ENCODE data around the gene MOXD1. TPM values are rescaled to one million over a fixed set of nuclear protein-coding genes. Genes with fewer than 3 reads are reported as not detected.

MOXD1 gene
- total and polyA plus RNA-seq, 9 donors: 3.1 to 22.0 (median 6.7) TPM

DNA sequence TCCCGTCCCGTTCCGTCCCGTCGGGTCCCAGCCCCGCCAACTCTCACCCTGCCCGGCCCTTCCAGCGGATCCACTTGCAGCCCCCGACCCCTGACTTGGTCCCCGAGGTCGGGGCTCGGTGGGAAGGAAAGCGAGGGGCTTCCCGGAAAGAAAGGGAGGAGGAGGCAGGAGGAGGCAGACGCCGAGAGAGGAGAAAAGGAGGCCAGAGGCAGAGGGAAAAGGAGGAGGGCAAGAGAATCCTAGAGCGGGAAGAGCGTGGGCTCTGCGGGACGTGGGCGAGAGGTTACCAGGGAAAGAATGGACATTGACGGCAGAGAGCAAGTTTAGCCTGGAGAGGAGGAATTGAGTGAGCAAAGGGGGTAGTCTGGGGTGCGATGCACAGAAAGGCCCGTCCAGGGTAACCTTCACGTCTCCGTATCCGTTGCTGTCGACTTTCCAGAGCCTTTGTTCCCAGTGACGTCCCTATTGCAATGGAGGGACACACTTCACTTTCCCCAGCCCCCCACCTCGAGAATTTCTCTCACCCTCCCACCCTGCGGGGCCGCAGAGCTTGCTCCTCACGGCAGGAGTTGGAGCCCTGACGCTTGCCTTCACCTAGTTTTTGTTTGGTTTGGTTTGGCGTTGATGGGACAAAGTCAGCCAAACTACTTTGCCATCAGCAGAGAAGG lies 477 bp upstream of the MOXD1 start:
- no peak for DNase-seq
- no peaks in the 10 kb centered on the region for H3K36me3 ChIP-seq (ENCODE audit: control insufficient read depth, insufficient read depth, low read length)
- H3K27me3 ChIP-seq (ENCODE audit: control insufficient read depth, insufficient read depth, low read length): peaks cover 23% of the 10 kb centered on the region
- H3K27ac ChIP-seq (ENCODE audit: low read length): no peak overlapping the region
- peak overlapping the region; percentile 64 for H3K4me3 ChIP-seq (ENCODE audit: low read length)
- 3% methylated on average over 22 of the region's 35 CpGs for WGBS (ENCODE audit: insufficient coverage)
- peaks cover 7% of the 10 kb centered on the region for H3K4me1 ChIP-seq (ENCODE audit: control insufficient read depth, insufficient read depth, low read length)
- no peaks in the 10 kb centered on the region for H3K9me3 ChIP-seq (replicated peaks; ENCODE audit: control insufficient read depth, low read depth, low read length)

DNA sequence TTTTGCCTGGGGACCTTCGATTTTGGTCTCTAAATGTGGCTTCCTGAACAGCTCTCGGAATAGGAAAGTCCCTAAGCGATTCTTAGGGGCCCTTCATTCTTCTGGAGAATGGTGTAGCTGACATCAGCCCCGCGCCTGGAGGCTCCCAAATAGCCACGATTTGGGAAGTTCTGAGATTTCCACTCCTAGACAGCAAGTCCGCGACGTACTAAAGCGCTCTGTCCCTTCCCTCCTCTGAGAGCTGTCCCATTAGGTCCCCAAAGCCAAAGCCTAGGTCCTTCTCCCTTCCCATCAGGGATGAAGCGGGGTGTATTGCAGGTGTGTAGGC lies 756 bp downstream of the MOXD1 start:
- peaks cover 7% of the 10 kb centered on the region for H3K4me1 ChIP-seq (ENCODE audit: control insufficient read depth, insufficient read depth, low read length)
- 18% methylated on average over 9 of the region's 11 CpGs for WGBS (ENCODE audit: insufficient coverage)
- H3K27ac ChIP-seq (ENCODE audit: low read length): no peak overlapping the region
- H3K27me3 ChIP-seq (ENCODE audit: control insufficient read depth, insufficient read depth, low read length): peaks cover 23% of the 10 kb centered on the region
- DNase-seq: peak; percentile 20
- H3K4me3 ChIP-seq (ENCODE audit: low read length): peak overlapping the region; percentile 64
- H3K36me3 ChIP-seq (ENCODE audit: control insufficient read depth, insufficient read depth, low read length): no peaks in the 10 kb centered on the region
- peaks cover 1% of the 10 kb centered on the region for H3K9me3 ChIP-seq (replicated peaks; ENCODE audit: control insufficient read depth, low read depth, low read length)

DNA sequence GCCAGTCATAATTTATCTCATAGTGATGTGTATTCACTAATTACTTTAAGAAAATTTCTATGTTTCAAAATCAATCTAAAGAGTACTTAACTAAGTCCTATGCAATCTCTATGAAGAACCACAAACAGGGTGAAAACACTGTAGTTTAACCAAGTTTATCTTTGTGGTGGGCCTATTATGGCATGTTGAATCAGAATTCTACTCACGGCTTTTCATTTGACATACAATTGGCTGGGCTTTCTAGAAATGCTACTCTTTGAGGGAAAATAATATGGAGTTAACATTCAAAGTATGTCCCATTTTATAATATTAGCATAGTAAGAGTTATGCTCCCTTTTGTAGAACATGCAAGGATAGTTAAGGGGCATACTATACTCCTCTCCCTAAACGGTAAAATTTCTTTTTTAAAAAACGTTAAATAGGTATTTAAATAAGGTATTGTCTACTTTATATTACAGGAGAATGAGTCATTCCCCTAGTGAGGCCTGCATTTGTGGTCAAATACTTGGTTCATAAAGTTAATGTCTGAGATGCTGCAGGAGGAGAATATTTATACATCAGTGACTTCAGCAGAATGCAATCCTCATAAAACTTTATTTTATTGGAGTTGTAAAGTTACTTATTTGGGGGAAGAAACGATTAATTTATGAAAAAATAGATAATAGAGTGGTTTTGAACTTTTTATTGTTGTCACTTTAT lies 1.8 kb downstream of the MOXD1 start:
- no CpG with 5 or more reads among the region's 4 CpGs for WGBS (ENCODE audit: insufficient coverage)
- no peak for DNase-seq
- Histone ChIP-seq H3K27me3 (ENCODE audit: control insufficient read depth, insufficient read depth, low read length) (peaks cover 23% of the 10 kb centered on the region), H3K36me3 (ENCODE audit: control insufficient read depth, insufficient read depth, low read length) (no peaks in the 10 kb centered on the region), H3K27ac (ENCODE audit: low read length) (no peak overlapping the region), H3K4me3 (ENCODE audit: low read length) (no peak overlapping the region), H3K9me3 (replicated peaks; ENCODE audit: control insufficient read depth, low read depth, low read length) (peaks cover 6% of the 10 kb centered on the region), H3K4me1 (ENCODE audit: control insufficient read depth, insufficient read depth, low read length) (peaks cover 7% of the 10 kb centered on the region)

DNA sequence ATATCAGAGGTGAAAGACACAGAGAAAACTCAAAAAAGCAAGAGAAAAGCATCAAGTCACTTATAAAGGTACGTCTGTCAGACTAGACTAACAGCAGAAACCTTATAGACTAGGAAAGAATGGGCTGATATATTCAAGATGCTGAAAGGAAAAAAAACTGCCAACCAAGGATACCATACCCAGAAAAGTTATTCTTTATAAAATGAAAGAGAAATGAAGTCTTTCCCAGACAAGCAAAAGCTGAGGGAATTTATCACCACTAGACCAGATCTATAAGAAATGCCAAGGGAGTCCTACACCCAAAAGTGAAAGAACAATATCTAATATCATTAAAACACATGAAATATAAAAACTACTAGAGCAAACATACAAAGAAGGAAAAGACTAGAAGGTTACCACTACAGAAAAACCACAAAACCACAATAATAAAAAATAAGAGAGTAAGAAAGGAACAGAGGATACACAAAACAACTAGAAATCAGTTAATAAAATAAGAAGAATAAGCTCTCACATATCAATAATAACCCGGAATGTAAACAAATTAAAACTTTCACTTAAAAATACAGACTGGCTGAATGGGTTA lies 6.2 kb downstream of the MOXD1 start:
- DNase-seq: no peak
- Histone ChIP-seq H3K4me3 (ENCODE audit: low read length) (no peak overlapping the region), H3K27ac (ENCODE audit: low read length) (no peak overlapping the region), H3K9me3 (replicated peaks; ENCODE audit: control insufficient read depth, low read depth, low read length) (peaks cover 12% of the 10 kb centered on the region), H3K36me3 (ENCODE audit: control insufficient read depth, insufficient read depth, low read length) (no peaks in the 10 kb centered on the region), H3K27me3 (ENCODE audit: control insufficient read depth, insufficient read depth, low read length) (no peaks in the 10 kb centered on the region), H3K4me1 (ENCODE audit: control insufficient read depth, insufficient read depth, low read length) (no peaks in the 10 kb centered on the region)
- no CpG with 5 or more reads among the region's 2 CpGs for WGBS (ENCODE audit: insufficient coverage)

DNA sequence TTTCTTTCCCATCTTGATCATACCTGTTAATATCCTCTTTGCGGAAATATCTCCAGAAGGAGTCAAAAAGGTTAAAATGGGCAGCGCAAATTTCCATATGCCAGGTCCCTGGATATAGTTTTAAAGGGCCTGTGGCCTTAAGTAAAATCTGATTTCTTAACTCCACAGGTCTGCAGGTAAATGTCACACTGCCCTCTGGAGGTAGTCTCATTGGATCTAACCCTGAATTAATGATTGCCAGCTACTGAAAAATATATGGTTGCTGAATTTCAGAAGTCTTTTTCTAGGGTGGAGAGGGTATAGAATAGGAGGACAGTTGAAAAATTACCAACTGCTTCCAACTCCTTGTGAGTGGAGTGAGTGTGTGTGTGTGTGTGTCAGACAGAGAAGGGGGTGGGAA lies 8.5 kb downstream of the MOXD1 start:
- no peaks in the 10 kb centered on the region for H3K27me3 ChIP-seq (ENCODE audit: control insufficient read depth, insufficient read depth, low read length)
- H3K4me1 ChIP-seq (ENCODE audit: control insufficient read depth, insufficient read depth, low read length): no peaks in the 10 kb centered on the region
- H3K36me3 ChIP-seq (ENCODE audit: control insufficient read depth, insufficient read depth, low read length): no peaks in the 10 kb centered on the region
- peaks cover 12% of the 10 kb centered on the region for H3K9me3 ChIP-seq (replicated peaks; ENCODE audit: control insufficient read depth, low read depth, low read length)
- DNase-seq: no peak
- H3K4me3 ChIP-seq (ENCODE audit: low read length): no peak overlapping the region
- no peak overlapping the region for H3K27ac ChIP-seq (ENCODE audit: low read length)
- no CpG with 5 or more reads among the region's 2 CpGs for WGBS (ENCODE audit: insufficient coverage)

DNA sequence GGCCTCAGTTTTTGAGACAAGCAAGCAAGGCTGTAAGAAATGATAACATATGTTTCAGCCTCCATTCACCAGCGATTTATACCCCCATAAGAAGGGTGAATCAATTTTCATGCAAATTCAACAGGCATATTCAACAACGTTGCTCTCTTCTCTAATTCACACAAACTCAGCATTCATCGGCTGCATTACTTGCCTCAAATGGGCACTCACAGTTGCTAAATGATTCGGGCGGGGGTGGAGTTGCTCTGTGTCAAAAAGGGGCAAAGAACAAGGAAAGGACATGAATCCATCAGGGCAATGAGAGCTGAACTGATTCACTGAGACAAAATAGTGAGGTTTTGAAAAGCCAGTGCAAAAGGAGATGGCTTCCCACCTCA lies 9.0 kb downstream of the MOXD1 start:
- 92% methylated on average over 2 of the region's 5 CpGs for WGBS (ENCODE audit: insufficient coverage)
- H3K4me3 ChIP-seq (ENCODE audit: low read length): no peak overlapping the region
- no peak overlapping the region for H3K27ac ChIP-seq (ENCODE audit: low read length)
- DNase-seq: no peak
- no peaks in the 10 kb centered on the region for H3K36me3 ChIP-seq (ENCODE audit: control insufficient read depth, insufficient read depth, low read length)
- no peaks in the 10 kb centered on the region for H3K27me3 ChIP-seq (ENCODE audit: control insufficient read depth, insufficient read depth, low read length)
- peaks cover 12% of the 10 kb centered on the region for H3K9me3 ChIP-seq (replicated peaks; ENCODE audit: control insufficient read depth, low read depth, low read length)
- no peaks in the 10 kb centered on the region for H3K4me1 ChIP-seq (ENCODE audit: control insufficient read depth, insufficient read depth, low read length)

DNA sequence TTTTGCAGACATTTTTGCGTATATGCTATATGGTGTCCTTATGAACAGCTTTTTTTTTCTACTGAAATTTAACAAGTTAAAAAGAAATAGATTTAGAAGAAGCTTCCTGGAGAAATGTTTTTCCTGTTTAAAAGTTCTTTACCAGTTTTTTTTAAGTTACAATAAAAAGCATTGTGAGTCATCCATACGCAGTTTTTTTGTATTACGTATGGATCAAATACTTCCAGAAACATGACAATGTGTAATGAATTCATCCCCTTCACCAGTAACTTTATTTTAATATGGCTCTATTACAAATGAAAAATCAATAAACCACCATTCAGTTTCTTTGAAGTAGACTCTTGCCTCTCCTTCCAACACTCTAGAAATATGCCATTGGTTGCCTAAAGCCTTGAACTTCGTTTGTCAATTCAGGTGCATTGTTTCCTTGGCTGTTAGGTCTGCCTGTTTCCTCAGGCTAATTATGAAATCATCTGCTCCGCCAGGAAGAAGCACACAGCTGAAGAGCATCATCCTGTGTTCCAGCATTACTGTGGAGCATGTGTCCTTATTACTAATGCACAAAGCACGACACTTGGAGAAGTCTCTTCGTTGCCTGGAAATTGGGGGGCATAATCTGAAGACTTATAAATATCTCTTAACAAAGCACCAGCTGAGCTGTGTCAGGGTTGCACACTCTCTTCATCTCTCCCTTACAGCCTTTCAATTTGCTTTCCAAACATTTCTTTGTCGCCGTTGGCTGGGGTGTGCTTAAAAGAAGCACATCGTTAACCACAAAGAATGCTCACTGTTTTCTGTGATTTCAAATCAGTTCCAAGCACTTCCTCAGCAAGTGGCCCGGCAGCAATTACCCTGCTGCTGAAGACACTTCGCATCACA lies 9.6 kb downstream of the MOXD1 start:
- H3K36me3 ChIP-seq (ENCODE audit: control insufficient read depth, insufficient read depth, low read length): no peaks in the 10 kb centered on the region
- no peaks in the 10 kb centered on the region for H3K27me3 ChIP-seq (ENCODE audit: control insufficient read depth, insufficient read depth, low read length)
- peak; percentile 77 for DNase-seq
- WGBS (ENCODE audit: insufficient coverage): 22% methylated on average over 7 of the region's 12 CpGs
- H3K4me1 ChIP-seq (ENCODE audit: control insufficient read depth, insufficient read depth, low read length): no peaks in the 10 kb centered on the region
- peaks cover 12% of the 10 kb centered on the region for H3K9me3 ChIP-seq (replicated peaks; ENCODE audit: control insufficient read depth, low read depth, low read length)
- peak overlapping the region; percentile 32 for H3K27ac ChIP-seq (ENCODE audit: low read length)
- no peak overlapping the region for H3K4me3 ChIP-seq (ENCODE audit: low read length)

DNA sequence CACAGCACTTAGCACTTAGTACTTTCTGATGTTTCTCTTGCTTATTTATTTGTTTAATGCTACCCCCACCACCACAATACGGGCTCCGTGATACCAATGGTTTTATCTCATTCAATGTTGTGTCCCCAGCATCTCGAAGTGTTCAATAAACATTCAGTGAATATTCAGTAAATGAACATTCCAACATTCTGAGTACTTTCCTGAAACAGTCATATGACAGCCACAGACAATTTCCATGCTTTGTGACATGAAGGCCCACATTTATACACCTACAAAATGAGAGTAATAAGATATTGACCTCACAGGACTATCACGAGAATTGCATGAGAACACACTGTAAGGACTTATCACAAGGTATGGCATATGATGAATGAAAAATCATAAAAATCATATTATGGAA lies 10.8 kb downstream of the MOXD1 start:
- Histone ChIP-seq H3K36me3 (ENCODE audit: control insufficient read depth, insufficient read depth, low read length) (no peaks in the 10 kb centered on the region), H3K9me3 (replicated peaks; ENCODE audit: control insufficient read depth, low read depth, low read length) (peaks cover 10% of the 10 kb centered on the region), H3K27me3 (ENCODE audit: control insufficient read depth, insufficient read depth, low read length) (no peaks in the 10 kb centered on the region), H3K27ac (ENCODE audit: low read length) (no peak overlapping the region), H3K4me1 (ENCODE audit: control insufficient read depth, insufficient read depth, low read length) (no peaks in the 10 kb centered on the region), H3K4me3 (ENCODE audit: low read length) (no peak overlapping the region)
- 93% methylated on average over 3 of the region's 4 CpGs for WGBS (ENCODE audit: insufficient coverage)
- no peak for DNase-seq

DNA sequence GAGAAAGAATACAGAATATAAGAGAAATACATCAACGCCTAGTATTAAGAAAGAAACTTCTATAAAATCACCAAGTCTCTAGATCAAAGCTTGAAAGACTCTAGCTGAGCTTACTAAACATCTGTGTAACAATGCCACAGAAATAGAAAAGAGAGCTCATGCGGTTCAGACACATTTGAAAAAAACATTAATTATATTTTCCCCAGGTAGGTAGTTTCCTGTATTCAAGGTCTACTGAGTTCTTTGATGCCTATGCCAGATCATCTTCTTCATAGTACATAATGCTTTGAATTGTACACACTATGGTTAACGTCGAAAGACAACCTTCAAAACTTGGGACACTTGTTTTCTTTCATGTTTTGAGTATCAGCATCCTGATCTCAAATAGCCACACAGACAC lies 11.3 kb downstream of the MOXD1 start:
- no peak overlapping the region for H3K4me3 ChIP-seq (ENCODE audit: low read length)
- 90% methylated on average over 2 of the region's 4 CpGs for WGBS (ENCODE audit: insufficient coverage)
- H3K27ac ChIP-seq (ENCODE audit: low read length): no peak overlapping the region
- H3K4me1 ChIP-seq (ENCODE audit: control insufficient read depth, insufficient read depth, low read length): no peaks in the 10 kb centered on the region
- no peak for DNase-seq
- peaks cover 8% of the 10 kb centered on the region for H3K9me3 ChIP-seq (replicated peaks; ENCODE audit: control insufficient read depth, low read depth, low read length)
- H3K27me3 ChIP-seq (ENCODE audit: control insufficient read depth, insufficient read depth, low read length): no peaks in the 10 kb centered on the region
- no peaks in the 10 kb centered on the region for H3K36me3 ChIP-seq (ENCODE audit: control insufficient read depth, insufficient read depth, low read length)

DNA sequence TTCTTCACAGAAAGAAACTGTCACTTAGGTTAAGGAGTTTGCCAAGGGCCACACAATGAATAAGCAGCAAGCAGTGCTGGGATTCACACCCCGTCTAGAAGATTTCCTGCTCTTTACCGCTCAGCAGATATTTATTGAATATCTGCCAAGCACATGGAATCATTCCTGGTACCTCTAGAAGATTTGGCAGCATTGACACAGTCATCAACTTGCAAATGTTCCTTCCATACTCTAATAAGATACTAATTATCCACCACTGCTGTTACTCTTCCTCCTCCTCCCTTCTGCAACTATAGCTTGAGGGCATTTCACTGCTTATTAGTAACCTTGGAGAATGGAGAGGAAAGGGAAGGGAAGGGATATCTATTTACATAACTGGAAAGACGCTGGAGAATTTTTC lies 13.0 kb downstream of the MOXD1 start:
- H3K4me1 ChIP-seq (ENCODE audit: control insufficient read depth, insufficient read depth, low read length): no peaks in the 10 kb centered on the region
- no peak overlapping the region for H3K27ac ChIP-seq (ENCODE audit: low read length)
- no peaks in the 10 kb centered on the region for H3K27me3 ChIP-seq (ENCODE audit: control insufficient read depth, insufficient read depth, low read length)
- 33% methylated on average over 1 of the region's 3 CpGs for WGBS (ENCODE audit: insufficient coverage)
- DNase-seq: no peak
- no peak overlapping the region for H3K4me3 ChIP-seq (ENCODE audit: low read length)
- no peaks in the 10 kb centered on the region for H3K36me3 ChIP-seq (ENCODE audit: control insufficient read depth, insufficient read depth, low read length)
- no peaks in the 10 kb centered on the region for H3K9me3 ChIP-seq (replicated peaks; ENCODE audit: control insufficient read depth, low read depth, low read length)
